Adrenal gland (tissue), 5 donors: ENCODE results near the gene RPS6KA5.

Experiments
- CTCF ChIP-seq, 6 experiments: fragments of 450-650 bp in 4 of 6; fragments of 200-600 bp in 2 of 6; sonication (generic) in 1 of 6; IDR thresholded peaks; 1 replicate in 5 of 6; 2 replicates in 1 of 6; pipeline versions ENCODE4 v1.5.1 to v1.8.0; 2016 to 2021; ENCODE audit warnings: antibody characterized with exemption in 6 of 6, mild to moderate bottlenecking in 2 of 6, moderate library complexity in 1 of 6
- POLR2A ChIP-seq, 2 donors: fragments of 450-650 bp; IDR thresholded peaks; one replicate each; pipeline ENCODE4 v1.6.1; 2017; ENCODE audit warnings: antibody characterized with exemption in 2 of 2, mild to moderate bottlenecking in 2 of 2, moderate library complexity in 1 of 2
- donor health status: DM: no; HTN: no; CAD: no.

GRCh38 chr14:90971687-90972086 is 88.8 kb downstream of the RPS6KA5 start:
- TF ChIP-seq CTCF (IDR thresholded peaks at IDR 0.05) (no peak), POLR2A (IDR thresholded peaks at IDR 0.05) (no peak)
